IMR-90 (cell line): Measurements from ENCODE around the gene MPZL1. TPM values are rescaled to one million over a fixed set of nuclear protein-coding genes. Genes with fewer than 3 reads are reported as not detected.

Experiments
- ATAC-seq: fragments of 200-7000 bp; cut with Tn5 transposase; 2 replicates; pipeline ENCODE4 v1.9.1; 2020; ENCODE audit warnings: low read depth, mild to moderate bottlenecking, moderate library complexity
- BruUV-seq: library from RNA; stranded (reverse); fragments of 400-500 nt; replicated peaks from 2 replicates; lab custom pipeline; 2021; lab: Mats Ljungman, UMichigan
- CTCF ChIA-PET: fragments of 300-600 bp; formaldehyde crosslinking; extraction: SDS; loops from one replicate; lab custom pipeline; 2021; ENCODE audit warnings: antibody characterized with exemption; lab: Yijun Ruan, JAX
- POLR2A ChIA-PET: fragments of 300-600 bp; sonication (Branson Sonifier 250); formaldehyde crosslinking; loops from one replicate; lab custom pipeline; 2022; ENCODE audit warnings: antibody characterized with exemption; ENCODE audit not compliant: unreplicated experiment; lab: Charles Lee
- DNase-seq: peaks from one replicate; pipeline ENCODE4 v3.0.0; 2013
- H2AFZ ChIP-seq: replicated peaks from 2 replicates; pipeline ENCODE3; 2013; ENCODE audit warnings: low read length, mild to moderate bottlenecking; ENCODE audit not compliant: poor library complexity
- H2AK5ac ChIP-seq: 2 replicates; pipeline ENCODE4 v1.6.1; 2013; ENCODE audit warnings: low read depth, low read length, inconsistent platforms
- H2AK9ac ChIP-seq: replicated peaks from 2 replicates; pipeline ENCODE3; 2013; ENCODE audit warnings: mild to moderate bottlenecking, low read depth, low read length, moderate library complexity; ENCODE audit not compliant: poor library complexity
- H2BK120ac ChIP-seq: 2 replicates; pipeline ENCODE4 v1.6.1; 2013; ENCODE audit warnings: low read depth, low read length, inconsistent platforms
- H2BK15ac ChIP-seq: 3 replicates; pipeline ENCODE4 v1.6.1; 2013; ENCODE audit warnings: low read depth, low read length, inconsistent platforms
- H2BK20ac ChIP-seq: 2 replicates; pipeline ENCODE4 v1.6.1; 2013; ENCODE audit warnings: low read depth, mild to moderate bottlenecking, inconsistent platforms, low read length, moderate library complexity
- H2BK5ac ChIP-seq: 2 replicates; pipeline ENCODE4 v1.6.1; 2013; ENCODE audit warnings: mild to moderate bottlenecking, low read depth, low read length, inconsistent platforms; ENCODE audit not compliant: poor library complexity, severe bottlenecking
- H3K14ac ChIP-seq: replicated peaks from 2 replicates; pipeline ENCODE4 v1.6.1; 2013; ENCODE audit warnings: low read depth, low read length, inconsistent platforms
- H3K18ac ChIP-seq: 2 replicates; pipeline ENCODE4 v1.6.1; 2013; ENCODE audit warnings: low read depth, low read length, control low read depth
- H3K23ac ChIP-seq: 2 replicates; pipeline ENCODE4 v1.6.1; 2013; ENCODE audit warnings: low read depth, low read length, inconsistent platforms
- H3K27ac ChIP-seq: 2 replicates; pipeline ENCODE4 v1.5.1; 2013; ENCODE audit warnings: mild to moderate bottlenecking, control low read depth, low read length; ENCODE audit not compliant: insufficient read depth
- H3K27me3 ChIP-seq: 2 replicates; pipeline ENCODE4 v1.6.1; 2013; ENCODE audit warnings: low read length; ENCODE audit not compliant: control insufficient read depth, insufficient read depth
- H3K36me3 ChIP-seq: 2 replicates; pipeline ENCODE4 v1.6.1; 2013; ENCODE audit warnings: low read length, mixed read lengths; ENCODE audit not compliant: control insufficient read depth, insufficient read depth
- H3K4ac ChIP-seq: 2 replicates; pipeline ENCODE4 v1.6.1; 2013; ENCODE audit warnings: low read depth, low read length, inconsistent platforms
- H3K4me1 ChIP-seq: 2 replicates; pipeline ENCODE4 v1.6.1; 2013; ENCODE audit warnings: low read length, mixed read lengths; ENCODE audit not compliant: control insufficient read depth, insufficient read depth
- H3K4me2 ChIP-seq: 2 replicates; pipeline ENCODE4 v1.6.1; 2013; ENCODE audit warnings: low read depth, mild to moderate bottlenecking, control low read depth, low read length, moderate library complexity
- H3K4me3 ChIP-seq: 2 replicates; pipeline ENCODE4 v1.5.1; 2013; ENCODE audit warnings: low read depth, mild to moderate bottlenecking, control low read depth, low read length, moderate library complexity; ENCODE audit not compliant: insufficient read depth
- H3K56ac ChIP-seq: 2 replicates; pipeline ENCODE4 v1.6.1; 2013; ENCODE audit warnings: low read length, inconsistent platforms; ENCODE audit not compliant: insufficient read depth; ENCODE audit errors: extremely low read depth
- H3K79me1 ChIP-seq, 2 experiments: 2 replicates each; pipeline ENCODE4 v1.6.1; 2013; ENCODE audit warnings: low read length in 2 of 2, inconsistent platforms in 1 of 2, low read depth in 1 of 2
- H3K9ac ChIP-seq: 2 replicates; pipeline ENCODE4 v1.6.1; 2013; ENCODE audit warnings: low read depth, low read length, control low read depth
- H3K9me1 ChIP-seq: 2 replicates; pipeline ENCODE4 v1.6.1; 2013; ENCODE audit warnings: low read length, inconsistent platforms; ENCODE audit not compliant: insufficient read depth
- H3K9me3 ChIP-seq: 2 replicates; pipeline ENCODE4 v1.6.1; 2013; ENCODE audit warnings: low read length; ENCODE audit not compliant: control insufficient read depth, insufficient read depth
- H4K20me1 ChIP-seq: 2 replicates; pipeline ENCODE4 v1.6.1; 2013; ENCODE audit warnings: low read length, inconsistent platforms; ENCODE audit not compliant: insufficient read depth
- H4K5ac ChIP-seq: 2 replicates; pipeline ENCODE4 v1.6.1; 2013; ENCODE audit warnings: mild to moderate bottlenecking, low read depth, low read length, control low read depth
- H4K8ac ChIP-seq, 2 experiments: 2 replicates each; pipeline ENCODE4 v1.6.1; 2013; ENCODE audit warnings: low read depth in 2 of 2, low read length in 2 of 2, control low read depth in 1 of 2, inconsistent platforms in 1 of 2
- H4K91ac ChIP-seq: 2 replicates; pipeline ENCODE4 v1.6.1; 2013; ENCODE audit warnings: low read depth, low read length, inconsistent platforms; ENCODE audit not compliant: insufficient read depth
- BHLHE40 ChIP-seq: fragments of 150-350 bp; IDR thresholded peaks from 2 replicates; pipeline ENCODE4 v1.6.1; 2016; ENCODE audit warnings: mild to moderate bottlenecking, low read depth, low read length
- CEBPB ChIP-seq: IDR thresholded peaks from 2 replicates; pipeline ENCODE4 v1.6.1; 2012; ENCODE audit warnings: low read depth, low read length, improper control_type of control experiment
- CTCF ChIP-seq: conservative IDR thresholded peaks from 2 replicates; pipeline ENCODE4 v1.5.1; 2012; ENCODE audit warnings: mild to moderate bottlenecking, low read depth, low read length, improper control_type of control experiment
- ELK1 ChIP-seq: fragments of 150-350 bp; IDR thresholded peaks from 2 replicates; pipeline ENCODE4 v1.6.1; 2016; ENCODE audit warnings: low read depth, mild to moderate bottlenecking, low read length, moderate library complexity, borderline replicate concordance
- FOS ChIP-seq: fragments of 150-350 bp; IDR thresholded peaks from 2 replicates; pipeline ENCODE4 v1.6.1; 2016; ENCODE audit warnings: low read depth, low read length
- MAZ ChIP-seq: IDR thresholded peaks from 2 replicates; pipeline ENCODE4 v1.6.1; 2012; ENCODE audit warnings: low read depth, mild to moderate bottlenecking, low read length, improper control_type of control experiment, moderate library complexity, borderline replicate concordance
- MXI1 ChIP-seq: IDR thresholded peaks from 2 replicates; pipeline ENCODE4 v1.6.1; 2012; ENCODE audit warnings: low read depth, mild to moderate bottlenecking, low read length, moderate library complexity, borderline replicate concordance
- NFE2L2 ChIP-seq: fragments of 150-350 bp; IDR thresholded peaks from 2 replicates; pipeline ENCODE4 v1.6.1; 2016; ENCODE audit warnings: low read depth, mild to moderate bottlenecking, low read length
- RAD21 ChIP-seq: IDR thresholded peaks from 2 replicates; pipeline ENCODE4 v1.6.1; 2012; ENCODE audit warnings: low read length, improper control_type of control experiment
- RFX5 ChIP-seq: IDR thresholded peaks from 2 replicates; pipeline ENCODE4 v1.8.0; 2012; ENCODE audit warnings: low read depth, mild to moderate bottlenecking, low read length, moderate library complexity
- SMC3 ChIP-seq: fragments of 150-350 bp; IDR thresholded peaks from 2 replicates; pipeline ENCODE4 v1.6.1; 2016; ENCODE audit warnings: low read depth, mild to moderate bottlenecking, antibody characterized with exemption, low read length, moderate library complexity
- WGBS, 2 experiments: methylation state at CpG; one replicate each; pipeline versions ENCODE4 v1.1.5 to v1.1.7; 2013; ENCODE audit warnings: missing lambda C conversion rate in 2 of 2; ENCODE audit not compliant: insufficient read length in 1 of 2; ENCODE audit errors: extremely low coverage in 2 of 2; 5-methylcytosine and 5-hydroxymethylcytosine counted together
- dilution Hi-C: fragments of 300-500 bp; cut with HindIII; formaldehyde crosslinking; loops from one replicate; pipeline ENCODE4 v1.14.3; 2018; ENCODE audit warnings: low sequenced_read_pairs; ENCODE audit not compliant: unreplicated experiment
- in situ Hi-C: fragments of 300-500 bp; cut with MboI; formaldehyde crosslinking; loops from 3 replicates; pipeline ENCODE4 v1.14.3; 2019; ENCODE audit warnings: low sequenced_read_pairs, inconsistent platforms, mixed read lengths
- intact Hi-C: fragments of 100-400 bp; cut with micrococcal nuclease; formaldehyde crosslinking; loops from 2 replicates; pipeline ENCODE4 v1.10.0; 2022
- polyA plus RNA-seq, 3 experiments: library from polyadenylated mRNA; depleted of rRNA; stranded (reverse); fragments of >200 nt; gene quantifications; 2 replicates each; pipeline ENCODE4 v1.2.3, GENCODE V29; 2012; ENCODE audit warnings: low replicate concordance in 1 of 3
- total RNA-seq: library from RNA; depleted of rRNA; stranded (reverse); fragments of >200 nt; gene quantifications from 2 replicates; pipeline ENCODE4 v1.2.3, GENCODE V29; 2012

Gene MPZL1
- total and polyA plus RNA-seq, 2 of the 4 experiments (the other 2 are of a cell fraction), result 55.3 to 87.3 TPM

GRCh38 chr1:167815650-167816049 lies 93.9 kb downstream of the MPZL1 start:
- intact Hi-C loops, result no loop called here
- Histone ChIP-seq H3K56ac (no peak overlapping the region), H4K91ac (no peak overlapping the region), H2BK5ac (no peak overlapping the region), H3K23ac (no peak overlapping the region), H2AK9ac (no peak overlapping the region), H2BK120ac (no peak overlapping the region), H2AK5ac (no peak overlapping the region), H3K4me3 (no peak overlapping the region), H3K4me1 (peaks cover 2% of the 10 kb centered on the region; the same call in 1 of the 2 replicates), H3K18ac (no peak overlapping the region), H2AFZ (no peak overlapping the region), H3K4ac (no peak overlapping the region), H3K79me1 (no peaks in the 10 kb centered on the region), H2BK20ac (no peak overlapping the region), H2BK15ac (no peak overlapping the region), H3K9ac (no peak overlapping the region), H3K4me2 (no peak overlapping the region), H3K9me1 (no peaks in the 10 kb centered on the region; the same call in 1 of the 2 replicates), H4K20me1 (no peaks in the 10 kb centered on the region), H3K27me3 (no peaks in the 10 kb centered on the region), H3K36me3 (no peaks in the 10 kb centered on the region), H3K9me3 (peaks cover 3% of the 10 kb centered on the region; the same call in 1 of the 2 replicates), H4K5ac (no peak overlapping the region), H4K8ac (no peak overlapping the region), H3K27ac (no peak overlapping the region), H3K14ac (no peak overlapping the region)
- ATAC-seq (no peak), DNase-seq (no peak)
- no TSS peak for BruUV-seq
- ChIA-PET POLR2A (no interaction called here), CTCF (no interaction called here)
- TF ChIP-seq MAZ (no peak), ELK1 (no peak), RAD21 (no peak), CTCF (no peak), RFX5 (no peak), FOS (no peak), BHLHE40 (no peak), MXI1 (no peak), NFE2L2 (no peak), CEBPB (no peak), SMC3 (no peak)
- in situ Hi-C loops, result no loop called here
- WGBS, 2 experiments, result no CpG with 5 or more reads among the region's 1 CpG
- dilution Hi-C loops, result no loop called here
